HEK293 (cell line): ENCODE results near the gene QRICH2.
A peak's percentile ranks its signal among the peaks of the same experiment; 100 is the strongest.

Experiments
- CTCF ChIA-PET: fragments of 350-600 bp; formaldehyde crosslinking; extraction: SDS; loops from one replicate; lab custom pipeline; 2021; ENCODE audit warnings: antibody characterized with exemption; lab: Yijun Ruan, JAX
- POLR2A ChIA-PET: fragments of 300-600 bp; formaldehyde crosslinking; extraction: SDS; loops from one replicate; lab custom pipeline; 2020; ENCODE audit warnings: antibody characterized with exemption, inconsistent platforms; lab: Yijun Ruan, JAX
- H3K27ac ChIP-seq: fragments of 200-500 bp; sonication (Bioruptor generic); 2 replicates; pipeline ENCODE4 v1.5.1; 2014; ENCODE audit warnings: low read depth, low read length, control low read depth, inconsistent platforms; ENCODE audit errors: extremely low read depth
- H3K36me3 ChIP-seq, 2 experiments: fragments of 200-500 bp in 1 of 2; sonication (Bioruptor generic) in 1 of 2; 1 replicate in 1 of 2; 2 replicates in 1 of 2; pipeline ENCODE4 v1.5.1; 2014 to 2017; ENCODE audit warnings: inconsistent platforms in 2 of 2, low read length in 2 of 2; ENCODE audit not compliant: control insufficient read depth in 2 of 2, insufficient read depth in 1 of 2
- H3K4me1 ChIP-seq: fragments of 200-500 bp; sonication (Bioruptor generic); 2 replicates; pipeline ENCODE4 v1.5.1; 2014; ENCODE audit warnings: mild to moderate bottlenecking, low read length, inconsistent platforms; ENCODE audit not compliant: control insufficient read depth, insufficient read depth
- H3K4me3 ChIP-seq: 2 replicates; pipeline ENCODE4 v1.5.1; 2011; ENCODE audit warnings: low read depth, mild to moderate bottlenecking, control low read depth, low read length, moderate library complexity
- H3K9me3 ChIP-seq: fragments of 200-500 bp; sonication (Bioruptor generic); 2 replicates; pipeline ENCODE4 v1.5.1; 2014; ENCODE audit warnings: low read depth, low read length, inconsistent platforms; ENCODE audit not compliant: control insufficient read depth, insufficient read depth
- GLIS1 ChIP-seq: fragments of 450-650 bp; formaldehyde crosslinking; IDR thresholded peaks from 2 replicates; pipeline ENCODE4 v1.5.1; 2016; ENCODE audit warnings: missing biosample characterization, missing genetic modification characterization
- GLIS2 ChIP-seq: fragments of 450-650 bp; formaldehyde crosslinking; IDR thresholded peaks from 2 replicates; pipeline ENCODE4 v1.5.1; 2016; ENCODE audit warnings: missing biosample characterization, missing genetic modification characterization
- KLF10 ChIP-seq: fragments of 450-650 bp; IDR thresholded peaks from 2 replicates; pipeline ENCODE4 v1.5.1; 2018; ENCODE audit warnings: missing biosample characterization, mild to moderate bottlenecking, missing genetic modification characterization
- KLF16 ChIP-seq: fragments of 450-650 bp; formaldehyde crosslinking; IDR thresholded peaks from 2 replicates; pipeline ENCODE4 v1.5.1; 2017; ENCODE audit warnings: missing biosample characterization, missing genetic modification characterization
- KLF8 ChIP-seq: fragments of 450-650 bp; formaldehyde crosslinking; IDR thresholded peaks from 2 replicates; pipeline ENCODE4 v1.5.1; 2016; ENCODE audit warnings: missing biosample characterization, missing genetic modification characterization
- KLF9 ChIP-seq: fragments of 450-650 bp; formaldehyde crosslinking; IDR thresholded peaks from 2 replicates; pipeline ENCODE4 v1.5.1; 2016; ENCODE audit warnings: missing biosample characterization, missing genetic modification characterization, low read depth
- PRDM1 ChIP-seq: fragments of 450-650 bp; formaldehyde crosslinking; IDR thresholded peaks from 2 replicates; pipeline ENCODE4; 2016; ENCODE audit warnings: missing biosample characterization, missing genetic modification characterization
- SP3 ChIP-seq: fragments of 450-650 bp; formaldehyde crosslinking; IDR thresholded peaks from 2 replicates; pipeline ENCODE4 v1.5.1; 2016; ENCODE audit warnings: missing biosample characterization, missing genetic modification characterization
- SP7 ChIP-seq: fragments of 450-650 bp; formaldehyde crosslinking; IDR thresholded peaks from 2 replicates; pipeline ENCODE4 v1.5.1; 2016; ENCODE audit warnings: missing biosample characterization, missing genetic modification characterization
- ZBTB17 ChIP-seq: fragments of 450-650 bp; formaldehyde crosslinking; IDR thresholded peaks from 2 replicates; pipeline ENCODE4 v1.5.1; 2016; ENCODE audit warnings: missing biosample characterization, missing genetic modification characterization
- ZFP37 ChIP-seq: fragments of 450-650 bp; formaldehyde crosslinking; IDR thresholded peaks from 2 replicates; pipeline ENCODE4 v1.5.1; 2016; ENCODE audit warnings: missing biosample characterization, missing genetic modification characterization
- ZFP69B ChIP-seq: fragments of 450-650 bp; formaldehyde crosslinking; IDR thresholded peaks from 2 replicates; pipeline ENCODE4 v1.5.1; 2016; ENCODE audit warnings: missing biosample characterization, missing genetic modification characterization
- ZNF10 ChIP-seq: fragments of 450-650 bp; formaldehyde crosslinking; IDR thresholded peaks from 2 replicates; pipeline ENCODE4 v1.5.1; 2017; ENCODE audit warnings: missing biosample characterization, missing genetic modification characterization
- ZNF132 ChIP-seq: fragments of 450-650 bp; formaldehyde crosslinking; IDR thresholded peaks from 2 replicates; pipeline ENCODE4 v1.5.1; 2017; ENCODE audit warnings: missing biosample characterization, missing genetic modification characterization, borderline replicate concordance
- ZNF140 ChIP-seq: fragments of 450-650 bp; formaldehyde crosslinking; IDR thresholded peaks from 2 replicates; pipeline ENCODE4 v1.5.1; 2016; ENCODE audit warnings: missing biosample characterization, missing genetic modification characterization
- ZNF2 ChIP-seq: fragments of 450-650 bp; formaldehyde crosslinking; IDR thresholded peaks from 2 replicates; pipeline ENCODE4 v1.5.1; 2016; ENCODE audit warnings: missing biosample characterization, missing genetic modification characterization
- ZNF335 ChIP-seq: fragments of 450-650 bp; formaldehyde crosslinking; conservative IDR thresholded peaks from 2 replicates; pipeline ENCODE4 v1.5.1; 2016; ENCODE audit warnings: missing biosample characterization, missing genetic modification characterization
- ZNF394 ChIP-seq: fragments of 450-650 bp; formaldehyde crosslinking; IDR thresholded peaks from 2 replicates; pipeline ENCODE4 v1.5.1; 2016; ENCODE audit warnings: missing biosample characterization, missing genetic modification characterization, mild to moderate bottlenecking, moderate library complexity, borderline replicate concordance
- ZNF843 ChIP-seq: fragments of 450-650 bp; formaldehyde crosslinking; IDR thresholded peaks from 2 replicates; pipeline ENCODE4 v1.5.1; 2016; ENCODE audit warnings: missing biosample characterization, missing genetic modification characterization
- ZSCAN23 ChIP-seq: fragments of 450-650 bp; formaldehyde crosslinking; IDR thresholded peaks from 2 replicates; pipeline ENCODE4 v1.5.1; 2016; ENCODE audit warnings: missing biosample characterization, missing genetic modification characterization
- TF ChIP-seq, protein P1 (sequence below): fragments of 450-650 bp; formaldehyde crosslinking; IDR thresholded peaks from 2 replicates; pipeline ENCODE4 v1.5.1; 2016; ENCODE audit warnings: missing biosample characterization, missing genetic modification characterization
- TF ChIP-seq, protein P2 (sequence below): fragments of 450-650 bp; formaldehyde crosslinking; IDR thresholded peaks from 2 replicates; pipeline ENCODE4 v1.5.1; 2017; ENCODE audit warnings: missing biosample characterization, missing genetic modification characterization
- TF ChIP-seq, protein P3 (sequence below): fragments of 450-650 bp; formaldehyde crosslinking; IDR thresholded peaks from 2 replicates; pipeline ENCODE4 v1.5.1; 2016; ENCODE audit warnings: missing biosample characterization, missing genetic modification characterization
- TF ChIP-seq, protein P4 (sequence below): fragments of 450-650 bp; formaldehyde crosslinking; IDR thresholded peaks from 2 replicates; pipeline ENCODE4 v1.5.1; 2016; ENCODE audit warnings: missing biosample characterization, missing genetic modification characterization

Gene QRICH2

DNA sequence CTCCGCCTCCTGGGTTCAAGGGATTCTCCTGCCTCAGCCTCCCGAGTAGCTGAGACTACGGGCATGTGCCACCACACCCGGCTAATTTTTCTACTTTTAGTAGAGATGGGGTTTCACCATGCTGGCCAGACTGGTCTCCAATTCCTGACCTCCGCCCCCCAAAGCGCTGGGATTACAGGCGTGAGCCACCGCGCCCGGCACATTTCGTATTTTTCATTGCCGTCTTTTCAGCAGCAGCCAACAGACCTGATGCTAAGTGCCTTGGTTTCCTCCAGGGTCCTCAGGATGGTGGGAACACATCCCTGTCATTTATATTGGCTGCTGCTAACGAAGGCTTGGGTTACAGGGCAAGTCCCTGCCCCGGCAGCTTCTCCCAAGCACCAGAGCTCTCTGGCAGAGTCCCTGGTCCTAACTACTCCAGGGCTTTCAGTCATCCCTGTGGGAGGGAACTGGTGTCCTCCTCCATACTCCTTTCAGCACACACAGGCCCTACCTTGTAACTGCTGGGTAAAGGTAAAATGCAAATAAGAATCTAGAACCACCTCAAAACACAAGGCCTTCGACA is 66.3 kb downstream of the QRICH2 start (continued):
- TF ChIP-seq, protein P1, sequence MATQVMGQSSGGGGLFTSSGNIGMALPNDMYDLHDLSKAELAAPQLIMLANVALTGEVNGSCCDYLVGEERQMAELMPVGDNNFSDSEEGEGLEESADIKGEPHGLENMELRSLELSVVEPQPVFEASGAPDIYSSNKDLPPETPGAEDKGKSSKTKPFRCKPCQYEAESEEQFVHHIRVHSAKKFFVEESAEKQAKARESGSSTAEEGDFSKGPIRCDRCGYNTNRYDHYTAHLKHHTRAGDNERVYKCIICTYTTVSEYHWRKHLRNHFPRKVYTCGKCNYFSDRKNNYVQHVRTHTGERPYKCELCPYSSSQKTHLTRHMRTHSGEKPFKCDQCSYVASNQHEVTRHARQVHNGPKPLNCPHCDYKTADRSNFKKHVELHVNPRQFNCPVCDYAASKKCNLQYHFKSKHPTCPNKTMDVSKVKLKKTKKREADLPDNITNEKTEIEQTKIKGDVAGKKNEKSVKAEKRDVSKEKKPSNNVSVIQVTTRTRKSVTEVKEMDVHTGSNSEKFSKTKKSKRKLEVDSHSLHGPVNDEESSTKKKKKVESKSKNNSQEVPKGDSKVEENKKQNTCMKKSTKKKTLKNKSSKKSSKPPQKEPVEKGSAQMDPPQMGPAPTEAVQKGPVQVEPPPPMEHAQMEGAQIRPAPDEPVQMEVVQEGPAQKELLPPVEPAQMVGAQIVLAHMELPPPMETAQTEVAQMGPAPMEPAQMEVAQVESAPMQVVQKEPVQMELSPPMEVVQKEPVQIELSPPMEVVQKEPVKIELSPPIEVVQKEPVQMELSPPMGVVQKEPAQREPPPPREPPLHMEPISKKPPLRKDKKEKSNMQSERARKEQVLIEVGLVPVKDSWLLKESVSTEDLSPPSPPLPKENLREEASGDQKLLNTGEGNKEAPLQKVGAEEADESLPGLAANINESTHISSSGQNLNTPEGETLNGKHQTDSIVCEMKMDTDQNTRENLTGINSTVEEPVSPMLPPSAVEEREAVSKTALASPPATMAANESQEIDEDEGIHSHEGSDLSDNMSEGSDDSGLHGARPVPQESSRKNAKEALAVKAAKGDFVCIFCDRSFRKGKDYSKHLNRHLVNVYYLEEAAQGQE: no peak

DNA sequence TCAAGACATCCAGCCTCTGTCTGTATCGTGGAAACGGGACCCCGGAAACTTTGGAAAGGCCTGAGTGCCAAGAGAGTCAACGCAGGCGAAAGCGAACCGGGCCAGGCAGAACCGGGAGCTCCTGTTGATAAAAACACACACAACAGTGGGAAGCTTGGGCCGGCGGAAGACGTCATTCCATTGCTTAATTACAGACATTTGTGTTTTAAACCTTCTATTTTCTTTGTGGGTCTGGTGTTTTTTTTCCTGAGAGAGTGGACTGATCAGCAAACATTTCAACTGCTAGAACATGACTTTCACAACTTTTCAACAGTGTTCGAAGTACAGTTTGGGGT is 66.9 kb downstream of the QRICH2 start:
- Histone ChIP-seq H3K9me3 (no peaks in the 10 kb centered on the region), H3K4me3 (peak overlapping the region; percentile 33), H3K27ac (peak overlapping the region; percentile 20; the same call in 1 of the 2 replicates), H3K36me3 (no peaks in the 10 kb centered on the region), H3K4me1 (peaks cover 7% of the 10 kb centered on the region)
- POLR2A ChIA-PET: interaction anchor here (0.9 to 2.0 kb wide), 7 partner anchors 20 to 49 kb away, joined by 3 to 17 read pairs (median 3); partner anchors contain the start of gene UBALD2
- CTCF ChIA-PET: interaction anchor here (0.6 to 3.6 kb wide), 4 partner anchors 38 to 476 kb away, joined by 3 to 19 read pairs (median 4); partner anchors contain the start of gene GALK1
- 0 out of 2 replicates have a peak, but pooled peaks have one; percentile 15 for TF ChIP-seq ZNF2 (tag by site-specific recombination)
- peak; percentile 7; the same call in 1 of the 2 replicates for TF ChIP-seq SP7 (tag by site-specific recombination)
- TF ChIP-seq ZNF843: no peak
- TF ChIP-seq ZNF335: peak; percentile 76; the same call in 1 of the 2 replicates
- TF ChIP-seq PRDM1: 0 out of 2 replicates have a peak, but pooled peaks have one; percentile 5

DNA sequence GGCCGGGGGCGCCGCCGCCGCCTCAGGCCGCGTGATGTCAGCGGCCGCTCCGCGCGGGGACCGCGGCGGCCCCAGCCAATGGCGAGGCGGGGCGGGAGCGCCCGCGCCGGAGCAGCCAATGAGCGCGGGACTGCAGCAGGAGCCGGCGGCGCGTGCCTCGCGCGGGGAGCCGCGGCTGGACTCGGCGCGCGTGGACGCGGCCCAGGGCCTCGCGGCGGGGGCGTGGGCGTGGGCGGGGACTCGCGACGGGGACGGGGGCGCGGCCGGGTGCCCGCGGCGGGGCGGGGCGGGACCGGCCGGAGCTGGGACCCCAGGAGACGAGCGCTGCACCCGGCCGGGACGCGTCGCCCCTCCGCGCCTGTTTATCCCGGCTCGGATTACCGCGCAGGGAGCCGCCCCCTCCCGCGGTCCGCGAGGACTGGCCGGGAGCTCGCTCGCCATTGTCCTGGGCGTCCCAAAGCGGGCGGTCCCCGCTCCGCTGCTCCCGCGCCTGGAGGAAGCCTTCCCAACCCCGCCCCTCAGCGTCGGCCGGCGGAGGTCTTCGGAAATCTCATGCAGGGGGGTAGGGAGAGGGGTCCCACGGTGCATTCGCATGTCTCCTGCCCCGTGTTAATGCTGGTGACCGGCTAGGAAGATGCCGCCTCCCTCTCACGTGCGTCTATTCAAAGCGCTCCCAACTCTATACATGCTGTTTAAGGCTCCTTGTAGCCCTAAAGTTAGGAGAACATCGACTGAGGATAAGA is 67.4 kb downstream of the QRICH2 start, which contains the start of gene RNF157:
Gene RNF157 (minus strand): TSS at position 33 of the 743 bp plus-strand sequence. CDS start 253 bp downstream, outside the sequence.
- POLR2A ChIA-PET: interaction anchor here (0.9 to 2.0 kb wide), 7 partner anchors 20 to 48 kb away, joined by 3 to 17 read pairs (median 3); partner anchors contain the start of gene UBALD2
- no peaks in the 10 kb centered on the region for H3K9me3 ChIP-seq
- H3K4me1 ChIP-seq: peaks cover 7% of the 10 kb centered on the region
- no peaks in the 10 kb centered on the region for H3K36me3 ChIP-seq
- CTCF ChIA-PET: interaction anchor here (0.6 to 3.6 kb wide), 4 partner anchors 38 to 476 kb away, joined by 3 to 19 read pairs (median 4); partner anchors contain the start of gene GALK1
- H3K4me3 ChIP-seq: peak within 1 kb of the TSS; percentile 33
- peak within 1 kb of the TSS; percentile 21; the same call in 1 of the 2 replicates for H3K27ac ChIP-seq
- TF ChIP-seq KLF8 (tag by site-specific recombination) (peak; percentile 57; the same call in 1 of the 2 replicates), ZSCAN23 (tag by site-specific recombination) (0 out of 2 replicates have a peak, but pooled peaks have one; percentile 54), KLF16 (tag by site-specific recombination) (peak; percentile 75), ZNF132 (tag by site-specific recombination) (no peak), SP7 (tag by site-specific recombination) (peak; percentile 47; the same call in 1 of the 2 replicates), ZNF10 (peak; percentile 39; the same call in 1 of the 2 replicates), ZFP69B (tag by site-specific recombination) (0 out of 2 replicates have a peak, but pooled peaks have one; percentile 34), ZNF140 (no peak), GLIS1 (tag by site-specific recombination) (peak; percentile 67; the same call in 1 of the 2 replicates), KLF10 (tag by site-specific recombination) (peak; percentile 51; the same call in 1 of the 2 replicates), KLF9 (tag by site-specific recombination) (peak; percentile 86), GLIS2 (tag by site-specific recombination) (peak; percentile 84), ZNF394 (tag by site-specific recombination) (no peak), SP3 (tag by site-specific recombination) (peak; percentile 66), ZBTB17 (peak; percentile 57), ZFP37 (tag by site-specific recombination) (no peak)
- TF ChIP-seq, protein P2, sequence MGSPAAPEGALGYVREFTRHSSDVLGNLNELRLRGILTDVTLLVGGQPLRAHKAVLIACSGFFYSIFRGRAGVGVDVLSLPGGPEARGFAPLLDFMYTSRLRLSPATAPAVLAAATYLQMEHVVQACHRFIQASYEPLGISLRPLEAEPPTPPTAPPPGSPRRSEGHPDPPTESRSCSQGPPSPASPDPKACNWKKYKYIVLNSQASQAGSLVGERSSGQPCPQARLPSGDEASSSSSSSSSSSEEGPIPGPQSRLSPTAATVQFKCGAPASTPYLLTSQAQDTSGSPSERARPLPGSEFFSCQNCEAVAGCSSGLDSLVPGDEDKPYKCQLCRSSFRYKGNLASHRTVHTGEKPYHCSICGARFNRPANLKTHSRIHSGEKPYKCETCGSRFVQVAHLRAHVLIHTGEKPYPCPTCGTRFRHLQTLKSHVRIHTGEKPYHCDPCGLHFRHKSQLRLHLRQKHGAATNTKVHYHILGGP: no peak
- TF ChIP-seq, protein P3, sequence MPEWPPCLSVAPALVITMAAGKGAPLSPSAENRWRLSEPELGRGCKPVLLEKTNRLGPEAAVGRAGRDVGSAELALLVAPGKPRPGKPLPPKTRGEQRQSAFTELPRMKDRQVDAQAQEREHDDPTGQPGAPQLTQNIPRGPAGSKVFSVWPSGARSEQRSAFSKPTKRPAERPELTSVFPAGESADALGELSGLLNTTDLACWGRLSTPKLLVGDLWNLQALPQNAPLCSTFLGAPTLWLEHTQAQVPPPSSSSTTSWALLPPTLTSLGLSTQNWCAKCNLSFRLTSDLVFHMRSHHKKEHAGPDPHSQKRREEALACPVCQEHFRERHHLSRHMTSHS (tag by site-specific recombination): no peak
- TF ChIP-seq, protein P4, sequence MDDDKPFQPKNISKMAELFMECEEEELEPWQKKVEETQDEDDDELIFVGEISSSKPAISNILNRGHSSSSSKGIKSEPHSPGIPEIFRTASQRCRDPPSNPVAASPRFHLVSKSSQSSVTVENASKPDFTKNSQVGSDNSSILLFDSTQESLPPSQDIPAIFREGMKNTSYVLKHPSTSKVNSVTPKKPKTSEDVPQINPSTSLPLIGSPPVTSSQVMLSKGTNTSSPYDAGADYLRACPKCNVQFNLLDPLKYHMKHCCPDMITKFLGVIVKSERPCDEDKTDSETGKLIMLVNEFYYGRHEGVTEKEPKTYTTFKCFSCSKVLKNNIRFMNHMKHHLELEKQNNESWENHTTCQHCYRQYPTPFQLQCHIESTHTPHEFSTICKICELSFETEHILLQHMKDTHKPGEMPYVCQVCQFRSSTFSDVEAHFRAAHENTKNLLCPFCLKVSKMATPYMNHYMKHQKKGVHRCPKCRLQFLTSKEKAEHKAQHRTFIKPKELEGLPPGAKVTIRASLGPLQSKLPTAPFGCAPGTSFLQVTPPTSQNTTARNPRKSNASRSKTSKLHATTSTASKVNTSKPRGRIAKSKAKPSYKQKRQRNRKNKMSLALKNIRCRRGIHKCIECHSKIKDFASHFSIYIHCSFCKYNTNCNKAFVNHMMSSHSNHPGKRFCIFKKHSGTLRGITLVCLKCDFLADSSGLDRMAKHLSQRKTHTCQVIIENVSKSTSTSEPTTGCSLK (tag by site-specific recombination): no peak
